Stimulated activated CD4-positive, alpha-beta T cell treated with anti-CD3 and anti-CD28 coated beads, Interleukin-15, amount 100 ng/mL, for 24 hours (primary cell): ENCODE data around the gene DRD4.
"Not testable (repeated sequence)": the region's sequence is repeated elsewhere in the genome, so short reads cannot be mapped to it uniquely, and the experiment has no call there.

Experiments
- DNase-seq: peaks from one replicate; pipeline ENCODE4 v3.0.0-alpha.2; 2020

Gene DRD4

GRCh38 chr11:686451-687243 is 49.6 kb downstream of the DRD4 start:
- no peak for DNase-seq

GRCh38 chr11:687751-688150 is 50.7 kb downstream of the DRD4 start:
- DNase-seq, result no peak

- DNase-seq, result no peak
Measured at GRCh38 chr11:688681-689080, 51.6 kb downstream of the DRD4 start.

- no peak for DNase-seq
Measured at GRCh38 chr11:689625-690024, 52.6 kb downstream of the DRD4 start.

GRCh38 chr11:690244-690643 is 53.2 kb downstream of the DRD4 start:
- not testable (repeated sequence) for DNase-seq
